ENCODE measurements around the gene HYOU1.

- TF ChIP-seq POLR2AphosphoS5 (IDR thresholded peaks at IDR 0.05) (no peak), EP300 (IDR thresholded peaks at IDR 0.05; ENCODE audit: low read depth) (no peak), POLR2A (IDR thresholded peaks at IDR 0.05) (no peak)
- TF ChIP-seq, protein P1, sequence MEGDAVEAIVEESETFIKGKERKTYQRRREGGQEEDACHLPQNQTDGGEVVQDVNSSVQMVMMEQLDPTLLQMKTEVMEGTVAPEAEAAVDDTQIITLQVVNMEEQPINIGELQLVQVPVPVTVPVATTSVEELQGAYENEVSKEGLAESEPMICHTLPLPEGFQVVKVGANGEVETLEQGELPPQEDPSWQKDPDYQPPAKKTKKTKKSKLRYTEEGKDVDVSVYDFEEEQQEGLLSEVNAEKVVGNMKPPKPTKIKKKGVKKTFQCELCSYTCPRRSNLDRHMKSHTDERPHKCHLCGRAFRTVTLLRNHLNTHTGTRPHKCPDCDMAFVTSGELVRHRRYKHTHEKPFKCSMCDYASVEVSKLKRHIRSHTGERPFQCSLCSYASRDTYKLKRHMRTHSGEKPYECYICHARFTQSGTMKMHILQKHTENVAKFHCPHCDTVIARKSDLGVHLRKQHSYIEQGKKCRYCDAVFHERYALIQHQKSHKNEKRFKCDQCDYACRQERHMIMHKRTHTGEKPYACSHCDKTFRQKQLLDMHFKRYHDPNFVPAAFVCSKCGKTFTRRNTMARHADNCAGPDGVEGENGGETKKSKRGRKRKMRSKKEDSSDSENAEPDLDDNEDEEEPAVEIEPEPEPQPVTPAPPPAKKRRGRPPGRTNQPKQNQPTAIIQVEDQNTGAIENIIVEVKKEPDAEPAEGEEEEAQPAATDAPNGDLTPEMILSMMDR (IDR thresholded peaks at IDR 0.05), result no peak
Observed at GRCh38 chr11:119088406-119088805, 31.4 kb upstream of the HYOU1 start.
